SH-SY5Y (cell line): ENCODE measurements around the gene RHEBL1.

Source experiments
- GATA2 ChIP-seq: IDR thresholded peaks from 2 replicates; pipeline ENCODE4 v1.6.1; 2011; ENCODE audit warnings: mild to moderate bottlenecking, low read depth, low read length
- GATA3 ChIP-seq: IDR thresholded peaks from 2 replicates; pipeline ENCODE4 v1.6.1; 2011; ENCODE audit warnings: low read depth, mild to moderate bottlenecking, low read length, moderate library complexity

GRCh38 chr12:49043856-49044258 lies 25.9 kb downstream of the RHEBL1 start:
- TF ChIP-seq GATA3 (no peak), GATA2 (no peak)
